ENCODE measurements around the gene LRRK1. TPM values are rescaled to one million over a fixed set of nuclear protein-coding genes. Genes with fewer than 3 reads are reported as not detected.

LRRK1 gene
- total RNA-seq, 1 experiment from 2014 or later: 7.6 TPM

DNA sequence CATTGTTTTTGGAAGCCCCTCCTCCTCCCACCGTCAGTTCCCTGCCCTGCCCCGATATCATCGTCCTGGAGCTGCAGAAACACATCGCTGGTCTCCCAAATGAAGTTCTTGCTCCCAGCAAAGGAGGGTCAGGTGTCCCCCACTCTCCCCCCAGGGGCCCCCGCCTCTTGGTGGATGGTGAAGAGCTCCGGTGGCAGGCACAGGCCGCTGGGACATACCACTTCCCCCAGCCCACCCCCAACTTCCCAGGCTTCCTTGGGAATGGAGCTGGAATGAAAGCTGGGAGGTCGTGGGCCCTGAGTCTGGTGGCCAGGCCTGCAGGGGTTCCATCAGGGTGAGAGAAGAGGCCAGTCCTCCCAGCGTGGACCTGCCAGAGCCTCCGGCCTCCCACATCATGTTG lies 195.0 kb downstream of the LRRK1 start:
- peaks cover 13% of the 10 kb centered on the region for H3K4me1 Mint-ChIP-seq
- ChIA-PET POLR2A (interaction anchor here (0.5 to 1.1 kb wide), 3 partner anchors 45 to 182 kb away, joined by 3 read pairs; no protein-coding TSS in a partner anchor), CTCF (interaction anchor here (0.7 to 1.4 kb wide), 3 partner anchors 9 to 106 kb away, joined by 3 to 5 read pairs (median 3); no protein-coding TSS in a partner anchor)
- H3K36me3 Mint-ChIP-seq: no peaks in the 10 kb centered on the region
- DNase-seq (ENCODE audit: low spot score) (no peak), ATAC-seq (no peak)
- H3K27ac Mint-ChIP-seq: no peak overlapping the region
- no peaks in the 10 kb centered on the region for H3K9me3 Mint-ChIP-seq
- TF ChIP-seq, protein P1, sequence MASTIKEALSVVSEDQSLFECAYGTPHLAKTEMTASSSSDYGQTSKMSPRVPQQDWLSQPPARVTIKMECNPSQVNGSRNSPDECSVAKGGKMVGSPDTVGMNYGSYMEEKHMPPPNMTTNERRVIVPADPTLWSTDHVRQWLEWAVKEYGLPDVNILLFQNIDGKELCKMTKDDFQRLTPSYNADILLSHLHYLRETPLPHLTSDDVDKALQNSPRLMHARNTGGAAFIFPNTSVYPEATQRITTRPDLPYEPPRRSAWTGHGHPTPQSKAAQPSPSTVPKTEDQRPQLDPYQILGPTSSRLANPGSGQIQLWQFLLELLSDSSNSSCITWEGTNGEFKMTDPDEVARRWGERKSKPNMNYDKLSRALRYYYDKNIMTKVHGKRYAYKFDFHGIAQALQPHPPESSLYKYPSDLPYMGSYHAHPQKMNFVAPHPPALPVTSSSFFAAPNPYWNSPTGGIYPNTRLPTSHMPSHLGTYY (CRISPR knock-in tag; IDR thresholded peaks at IDR 0.05): no peak
- TF ChIP-seq SMAD4 (CRISPR knock-in tag; IDR thresholded peaks at IDR 0.05) (no peak), SP1 (CRISPR knock-in tag; conservative IDR thresholded peaks at IDR 0.05) (no peak), HMGXB4 (CRISPR knock-in tag; IDR thresholded peaks at IDR 0.05) (no peak), CREM (CRISPR knock-in tag; IDR thresholded peaks at IDR 0.05) (no peak), CBFB (CRISPR knock-in tag; IDR thresholded peaks at IDR 0.05; ENCODE audit: low read depth) (no peak), ZNF423 (CRISPR knock-in tag; IDR thresholded peaks at IDR 0.05) (no peak), ZSCAN18 (CRISPR knock-in tag; IDR thresholded peaks at IDR 0.05) (no peak), MXD4 (CRISPR knock-in tag; IDR thresholded peaks at IDR 0.05; ENCODE audit: borderline replicate concordance) (no peak)
- no peaks in the 10 kb centered on the region for H3K27me3 Mint-ChIP-seq (ENCODE audit: low read depth)
- H3K4me3 Mint-ChIP-seq: no peak overlapping the region

DNA sequence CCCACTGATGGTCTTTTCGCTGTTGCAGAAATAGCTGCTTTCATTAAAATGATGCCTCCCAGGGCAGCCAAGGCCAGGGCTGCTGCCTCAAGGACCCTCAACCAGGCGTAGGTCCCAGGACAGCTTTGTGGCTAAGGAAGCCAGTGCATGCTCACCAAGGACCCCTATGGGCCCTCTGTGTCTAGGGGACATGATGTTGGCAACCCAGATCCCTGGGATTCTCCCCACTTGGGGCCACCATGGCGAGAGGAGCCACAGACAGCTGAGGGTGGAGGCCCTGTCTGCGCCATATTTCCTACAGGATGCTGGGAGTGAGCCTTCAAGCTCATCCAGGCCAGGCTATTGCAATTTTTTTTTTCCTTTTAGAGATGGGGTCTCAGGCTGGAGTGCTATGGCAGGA lies 195.5 kb downstream of the LRRK1 start:
- H3K9me3 Mint-ChIP-seq: no peaks in the 10 kb centered on the region
- DNase-seq (ENCODE audit: low spot score): no peak
- ChIA-PET POLR2A (interaction anchor here (0.5 to 1.1 kb wide), 3 partner anchors 45 to 182 kb away, joined by 3 read pairs; no protein-coding TSS in a partner anchor), CTCF (interaction anchor here (0.7 to 1.4 kb wide), 3 partner anchors 10 to 106 kb away, joined by 3 to 5 read pairs (median 3); no protein-coding TSS in a partner anchor)
- TF ChIP-seq E2F5 (CRISPR knock-in tag; IDR thresholded peaks at IDR 0.05) (no peak), ESRRA (CRISPR knock-in tag; IDR thresholded peaks at IDR 0.05; ENCODE audit: borderline replicate concordance) (no peak), SP1 (CRISPR knock-in tag; conservative IDR thresholded peaks at IDR 0.05) (no peak), NR1H2 (CRISPR knock-in tag; IDR thresholded peaks at IDR 0.05) (no peak)
- TF ChIP-seq, protein P2, sequence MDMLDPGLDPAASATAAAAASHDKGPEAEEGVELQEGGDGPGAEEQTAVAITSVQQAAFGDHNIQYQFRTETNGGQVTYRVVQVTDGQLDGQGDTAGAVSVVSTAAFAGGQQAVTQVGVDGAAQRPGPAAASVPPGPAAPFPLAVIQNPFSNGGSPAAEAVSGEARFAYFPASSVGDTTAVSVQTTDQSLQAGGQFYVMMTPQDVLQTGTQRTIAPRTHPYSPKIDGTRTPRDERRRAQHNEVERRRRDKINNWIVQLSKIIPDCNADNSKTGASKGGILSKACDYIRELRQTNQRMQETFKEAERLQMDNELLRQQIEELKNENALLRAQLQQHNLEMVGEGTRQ (CRISPR knock-in tag; IDR thresholded peaks at IDR 0.05): no peak
- TF ChIP-seq, protein P3, sequence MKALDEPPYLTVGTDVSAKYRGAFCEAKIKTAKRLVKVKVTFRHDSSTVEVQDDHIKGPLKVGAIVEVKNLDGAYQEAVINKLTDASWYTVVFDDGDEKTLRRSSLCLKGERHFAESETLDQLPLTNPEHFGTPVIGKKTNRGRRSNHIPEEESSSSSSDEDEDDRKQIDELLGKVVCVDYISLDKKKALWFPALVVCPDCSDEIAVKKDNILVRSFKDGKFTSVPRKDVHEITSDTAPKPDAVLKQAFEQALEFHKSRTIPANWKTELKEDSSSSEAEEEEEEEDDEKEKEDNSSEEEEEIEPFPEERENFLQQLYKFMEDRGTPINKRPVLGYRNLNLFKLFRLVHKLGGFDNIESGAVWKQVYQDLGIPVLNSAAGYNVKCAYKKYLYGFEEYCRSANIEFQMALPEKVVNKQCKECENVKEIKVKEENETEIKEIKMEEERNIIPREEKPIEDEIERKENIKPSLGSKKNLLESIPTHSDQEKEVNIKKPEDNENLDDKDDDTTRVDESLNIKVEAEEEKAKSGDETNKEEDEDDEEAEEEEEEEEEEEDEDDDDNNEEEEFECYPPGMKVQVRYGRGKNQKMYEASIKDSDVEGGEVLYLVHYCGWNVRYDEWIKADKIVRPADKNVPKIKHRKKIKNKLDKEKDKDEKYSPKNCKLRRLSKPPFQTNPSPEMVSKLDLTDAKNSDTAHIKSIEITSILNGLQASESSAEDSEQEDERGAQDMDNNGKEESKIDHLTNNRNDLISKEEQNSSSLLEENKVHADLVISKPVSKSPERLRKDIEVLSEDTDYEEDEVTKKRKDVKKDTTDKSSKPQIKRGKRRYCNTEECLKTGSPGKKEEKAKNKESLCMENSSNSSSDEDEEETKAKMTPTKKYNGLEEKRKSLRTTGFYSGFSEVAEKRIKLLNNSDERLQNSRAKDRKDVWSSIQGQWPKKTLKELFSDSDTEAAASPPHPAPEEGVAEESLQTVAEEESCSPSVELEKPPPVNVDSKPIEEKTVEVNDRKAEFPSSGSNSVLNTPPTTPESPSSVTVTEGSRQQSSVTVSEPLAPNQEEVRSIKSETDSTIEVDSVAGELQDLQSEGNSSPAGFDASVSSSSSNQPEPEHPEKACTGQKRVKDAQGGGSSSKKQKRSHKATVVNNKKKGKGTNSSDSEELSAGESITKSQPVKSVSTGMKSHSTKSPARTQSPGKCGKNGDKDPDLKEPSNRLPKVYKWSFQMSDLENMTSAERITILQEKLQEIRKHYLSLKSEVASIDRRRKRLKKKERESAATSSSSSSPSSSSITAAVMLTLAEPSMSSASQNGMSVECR (CRISPR knock-in tag; IDR thresholded peaks at IDR 0.05; ENCODE audit: borderline replicate concordance): no peak
- H3K27me3 Mint-ChIP-seq (ENCODE audit: low read depth): no peaks in the 10 kb centered on the region
- H3K4me3 Mint-ChIP-seq: no peak overlapping the region
- ATAC-seq: no peak
- H3K27ac Mint-ChIP-seq: no peak overlapping the region
- peaks cover 14% of the 10 kb centered on the region for H3K4me1 Mint-ChIP-seq
- no peaks in the 10 kb centered on the region for H3K36me3 Mint-ChIP-seq

Measured in WTC11 (cell line).